Loucy (cell line): Measurements from ENCODE around the gene KCNJ18.
"Not testable (repeated sequence)": the region's sequence is repeated elsewhere in the genome, so short reads cannot be mapped to it uniquely, and the experiment has no call there.

Source experiments
- H2AFZ ChIP-seq: fragments of 200-600 bp; sonication (generic); 2 replicates; pipeline ENCODE4 v1.6.0; 2016; ENCODE audit warnings: antibody characterized with exemption, mild to moderate bottlenecking, low read length, moderate library complexity
- H3F3A ChIP-seq: fragments of 200-600 bp; 2 replicates; pipeline ENCODE4 v1.6.0; 2016; ENCODE audit warnings: antibody characterized with exemption, low read depth, mild to moderate bottlenecking
- H3K27me3 ChIP-seq: fragments of 200-600 bp; sonication (generic); 2 replicates; pipeline ENCODE4 v1.6.1; 2014; ENCODE audit warnings: low read length, mild to moderate bottlenecking; ENCODE audit not compliant: insufficient read depth, poor library complexity, severe bottlenecking
- H3K36me3 ChIP-seq: fragments of 200-600 bp; sonication (generic); 2 replicates; pipeline ENCODE4 v1.6.1; 2016; ENCODE audit warnings: low read length; ENCODE audit not compliant: insufficient read depth
- H3K4me1 ChIP-seq: fragments of 200-600 bp; sonication (generic); 2 replicates; pipeline ENCODE4 v1.5.1; 2014; ENCODE audit warnings: low read length, mild to moderate bottlenecking; ENCODE audit not compliant: insufficient read depth, poor library complexity, severe bottlenecking
- H3K4me2 ChIP-seq: fragments of 200-600 bp; sonication (generic); 2 replicates; pipeline ENCODE4 v1.6.0; 2014; ENCODE audit warnings: antibody characterized with exemption, low read length, low read depth, mild to moderate bottlenecking; ENCODE audit not compliant: poor library complexity, severe bottlenecking
- H3K4me3 ChIP-seq: fragments of 200-600 bp; sonication (generic); 2 replicates; pipeline ENCODE4 v1.5.1; 2014; ENCODE audit warnings: low read length, mild to moderate bottlenecking, mixed read lengths; ENCODE audit not compliant: poor library complexity, severe bottlenecking
- H3K79me2 ChIP-seq: fragments of 200-600 bp; sonication (generic); 2 replicates; pipeline ENCODE4 v1.6.1; 2014; ENCODE audit warnings: low read length; ENCODE audit not compliant: insufficient read depth
- H3K9ac ChIP-seq: fragments of 200-600 bp; sonication (generic); 2 replicates; pipeline ENCODE4 v1.6.0; 2014; ENCODE audit warnings: mild to moderate bottlenecking, low read depth, low read length, moderate library complexity; ENCODE audit not compliant: poor library complexity, severe bottlenecking
- H3K9me2 ChIP-seq: fragments of 200-600 bp; sonication (generic); replicated peaks from 2 replicates; pipeline ENCODE4 v1.6.1; 2016; ENCODE audit warnings: low read depth, low read length, mixed read lengths
- H3K9me3 ChIP-seq: fragments of 200-600 bp; sonication (generic); 2 replicates; pipeline ENCODE4 v1.6.1; 2014; ENCODE audit warnings: mild to moderate bottlenecking, antibody characterized with exemption, low read length, low read depth; ENCODE audit not compliant: insufficient read depth
- H4K20me1 ChIP-seq: fragments of 200-600 bp; sonication (generic); 2 replicates; pipeline ENCODE4 v1.6.0; 2014; ENCODE audit warnings: antibody characterized with exemption, low read length, mild to moderate bottlenecking; ENCODE audit not compliant: insufficient read depth, poor library complexity, severe bottlenecking
- CTCF ChIP-seq: fragments of 200-600 bp; sonication (generic); conservative IDR thresholded peaks from 2 replicates; pipeline ENCODE4 v1.5.1; 2014; ENCODE audit warnings: mild to moderate bottlenecking, antibody characterized with exemption, low read length
- EZH2phosphoT487 ChIP-seq: fragments of 200-600 bp; IDR thresholded peaks from 2 replicates; pipeline ENCODE4 v1.6.1; 2018; ENCODE audit warnings: antibody characterized with exemption, mild to moderate bottlenecking, moderate library complexity, borderline replicate concordance

Gene KCNJ18

GRCh38 chr17:21742326-21742725 is 50.0 kb downstream of the KCNJ18 start:
- Histone ChIP-seq H3K36me3 (no peaks in the 10 kb centered on the region), H3K79me2 (no peaks in the 10 kb centered on the region), H3F3A (no peaks in the 10 kb centered on the region), H2AFZ (no peak overlapping the region), H3K4me1 (no peaks in the 10 kb centered on the region), H3K9ac (no peak overlapping the region), H3K27me3 (no peaks in the 10 kb centered on the region), H3K4me3 (no peak overlapping the region), H3K4me2 (no peak overlapping the region), H3K9me3 (no peaks in the 10 kb centered on the region), H3K9me2 (no peaks in the 10 kb centered on the region), H4K20me1 (no peaks in the 10 kb centered on the region)
- TF ChIP-seq CTCF (no peak), EZH2phosphoT487 (no peak)

- not testable (repeated sequence) for H3F3A ChIP-seq, H4K20me1 ChIP-seq, H3K4me1 ChIP-seq, H3K4me2 ChIP-seq, H3K36me3 ChIP-seq, H3K9me2 ChIP-seq, H3K79me2 ChIP-seq, H3K27me3 ChIP-seq, H3K4me3 ChIP-seq, H3K9ac ChIP-seq, H2AFZ ChIP-seq, H3K9me3 ChIP-seq
These were observed 51.8 kb downstream of the KCNJ18 start for GRCh38 chr17:21744151-21744550.

- not testable (repeated sequence) for H3K4me2 ChIP-seq, H3F3A ChIP-seq, H3K27me3 ChIP-seq, H3K4me3 ChIP-seq, H2AFZ ChIP-seq, H3K36me3 ChIP-seq, H3K79me2 ChIP-seq, H4K20me1 ChIP-seq, H3K9me3 ChIP-seq, H3K9ac ChIP-seq, H3K9me2 ChIP-seq, H3K4me1 ChIP-seq
These were observed 52.3 kb downstream of the KCNJ18 start for GRCh38 chr17:21744621-21745020.

GRCh38 chr17:21745385-21746054 is 53.2 kb downstream of the KCNJ18 start:
- not testable (repeated sequence) for H3K36me3 ChIP-seq, H3K27me3 ChIP-seq, H3K4me2 ChIP-seq

GRCh38 chr17:21746415-21746814 is 54.1 kb downstream of the KCNJ18 start:
- not testable (repeated sequence) for H3K4me2 ChIP-seq, H3K79me2 ChIP-seq, H3K9me2 ChIP-seq, H3K27me3 ChIP-seq, H3F3A ChIP-seq, H2AFZ ChIP-seq, H4K20me1 ChIP-seq, H3K36me3 ChIP-seq, H3K9ac ChIP-seq, H3K4me3 ChIP-seq, H3K4me1 ChIP-seq, H3K9me3 ChIP-seq

More at GRCh38 chr17:21745385-21746054, 53.2 kb downstream of the KCNJ18 start:
- not testable (repeated sequence) for H3K9me2 ChIP-seq, H3K4me3 ChIP-seq, H3F3A ChIP-seq, H2AFZ ChIP-seq, H4K20me1 ChIP-seq, H3K4me1 ChIP-seq, H3K9me3 ChIP-seq, H3K79me2 ChIP-seq, H3K9ac ChIP-seq

GRCh38 chr17:21747195-21747915 is 55.0 kb downstream of the KCNJ18 start:
- H2AFZ ChIP-seq, H4K20me1 ChIP-seq, H3K9me2 ChIP-seq, H3K9me3 ChIP-seq, H3K36me3 ChIP-seq, H3K4me1 ChIP-seq, H3K4me2 ChIP-seq, H3K4me3 ChIP-seq, H3F3A ChIP-seq, H3K27me3 ChIP-seq, H3K79me2 ChIP-seq, H3K9ac ChIP-seq: not testable (repeated sequence)
